ENCODE results near the gene CAMTA1. TPM values are rescaled to one million over a fixed set of nuclear protein-coding genes. Genes with fewer than 3 reads are reported as not detected.

Gene CAMTA1
- total RNA-seq, 2 experiments from 2014 or later = 43.9 to 73.3 TPM

- Histone ChIP-seq H3K9me2 (ENCODE audit: insufficient read depth, low read length) (no peaks in the 10 kb centered on the region), H3K79me2 (ENCODE audit: insufficient read depth, low read depth, low read length) (no peaks in the 10 kb centered on the region), H3K4me3 (ENCODE audit: low read depth, low read length, poor library complexity, severe bottlenecking) (no peak overlapping the region), H3K36me3 (ENCODE audit: insufficient read depth, low read length) (no peaks in the 10 kb centered on the region), H3K4me1 (ENCODE audit: insufficient read depth, low read length, poor library complexity, severe bottlenecking) (no peaks in the 10 kb centered on the region), H3K9me3 (ENCODE audit: low read length) (no peaks in the 10 kb centered on the region), H4K20me1 (ENCODE audit: insufficient read depth, low read length) (no peaks in the 10 kb centered on the region; the same call in 1 of the 2 replicates), H3K27ac (ENCODE audit: low read depth, low read length, poor library complexity, severe bottlenecking) (no peak overlapping the region), H2AFZ (ENCODE audit: low read length) (no peak overlapping the region), H3K4me2 (ENCODE audit: low read length) (no peak overlapping the region)
- TF ChIP-seq CTCF (conservative IDR thresholded peaks at IDR 0.05; ENCODE audit: low read length) (no peak), EZH2phosphoT487 (IDR thresholded peaks at IDR 0.05; ENCODE audit: borderline replicate concordance, low read depth, low read length) (no peak)
- BruUV-seq (replicated peaks) = no TSS peak
- intact Hi-C loops (cut with micrococcal nuclease; ENCODE audit: unreplicated experiment) = no loop called here
- no peak for DNase-seq (ENCODE audit: low spot score)
- ChIA-PET POLR2A (no interaction called here), CTCF (ENCODE audit: unreplicated experiment) (no interaction called here)
Observed at GRCh38 chr1:7049913-7050625, 264.8 kb downstream of the CAMTA1 start.

DNA sequence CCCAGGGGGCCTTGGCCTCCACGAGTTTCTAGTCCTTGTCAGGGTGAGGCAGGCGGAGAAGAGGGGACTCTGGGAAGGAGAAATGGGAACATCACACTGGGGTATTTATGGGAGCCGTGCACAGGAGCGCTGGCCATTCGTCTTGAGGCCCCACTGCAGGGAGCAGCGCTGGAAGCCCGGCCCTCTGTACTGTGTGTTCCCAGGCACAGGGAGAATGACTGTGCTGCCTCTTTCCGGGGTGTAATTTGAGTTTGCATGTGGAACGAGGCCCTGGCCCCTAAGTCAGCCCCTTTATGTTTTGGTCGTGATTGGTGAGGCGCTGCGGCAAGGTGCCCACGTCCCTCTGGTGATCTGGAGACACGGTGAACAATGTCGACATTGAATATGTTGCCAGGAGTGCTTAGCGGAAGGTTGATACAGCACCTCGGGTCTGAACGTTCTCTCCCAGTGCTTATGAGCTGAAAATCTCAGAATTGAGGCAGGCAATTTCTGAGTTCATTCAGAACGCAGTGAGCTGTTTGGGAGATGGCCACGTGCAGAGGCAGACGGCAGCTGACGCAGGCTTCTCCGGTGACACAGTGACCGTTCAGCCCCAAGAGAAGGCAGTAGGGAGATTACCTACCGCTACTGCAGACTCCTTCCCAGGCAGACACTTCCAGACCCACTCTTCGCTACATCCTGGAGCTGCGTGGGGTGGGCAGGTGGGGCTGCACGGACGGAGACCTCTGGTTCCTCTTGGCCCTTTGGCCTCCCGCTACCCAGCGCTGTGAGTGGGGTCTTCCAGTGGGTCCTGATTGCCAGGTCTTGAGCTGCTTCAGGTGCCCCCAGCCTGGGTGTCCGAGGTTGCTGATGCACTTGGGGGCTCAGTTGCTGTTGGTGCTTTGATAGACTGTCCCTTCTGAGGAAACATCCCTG lies 265.8 kb downstream of the CAMTA1 start:
- no peak overlapping the region for H3K4me3 ChIP-seq (ENCODE audit: low read depth, low read length, poor library complexity, severe bottlenecking)
- TF ChIP-seq CTCF (conservative IDR thresholded peaks at IDR 0.05; ENCODE audit: low read length) = no peak
- no peak for TF ChIP-seq EZH2phosphoT487 (IDR thresholded peaks at IDR 0.05; ENCODE audit: borderline replicate concordance, low read depth, low read length)
- H3K9me2 ChIP-seq (ENCODE audit: insufficient read depth, low read length) = no peaks in the 10 kb centered on the region
- no peaks in the 10 kb centered on the region for H4K20me1 ChIP-seq (ENCODE audit: insufficient read depth, low read length)
- H3K4me1 ChIP-seq (ENCODE audit: insufficient read depth, low read length, poor library complexity, severe bottlenecking) = no peaks in the 10 kb centered on the region
- no peak overlapping the region for H3K27ac ChIP-seq (ENCODE audit: low read depth, low read length, poor library complexity, severe bottlenecking)
- no TSS peak for BruUV-seq (replicated peaks)
- H3K4me2 ChIP-seq (ENCODE audit: low read length) = no peak overlapping the region
- no peak overlapping the region for H2AFZ ChIP-seq (ENCODE audit: low read length)
- intact Hi-C loops (cut with micrococcal nuclease; ENCODE audit: unreplicated experiment) = no loop called here
- no peaks in the 10 kb centered on the region for H3K36me3 ChIP-seq (ENCODE audit: insufficient read depth, low read length)
- DNase-seq (ENCODE audit: low spot score) = no peak
- ChIA-PET POLR2A (no interaction called here), CTCF (ENCODE audit: unreplicated experiment) (no interaction called here)
- no peaks in the 10 kb centered on the region for H3K79me2 ChIP-seq (ENCODE audit: insufficient read depth, low read depth, low read length)
- H3K9me3 ChIP-seq (ENCODE audit: low read length) = no peaks in the 10 kb centered on the region

DNA sequence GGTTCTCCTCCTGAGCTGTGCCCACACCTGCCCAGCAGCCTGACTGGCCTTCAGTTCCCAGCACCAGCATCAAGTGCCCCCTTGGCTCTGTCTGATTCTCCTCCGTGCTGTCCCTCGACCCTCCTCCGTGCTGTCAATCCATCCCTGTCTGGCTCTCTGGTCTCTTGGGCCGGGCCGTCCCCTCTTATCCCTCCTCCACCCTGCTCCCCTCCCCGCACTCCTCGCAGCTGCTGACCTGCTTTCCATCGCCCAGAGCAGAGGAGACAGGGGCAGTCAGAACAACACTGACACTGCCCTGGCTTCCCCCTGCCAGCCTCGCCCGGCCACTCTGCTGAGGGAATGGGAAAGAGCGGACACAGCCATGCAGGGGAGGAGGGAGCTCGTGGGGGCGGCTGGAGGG lies 267.4 kb downstream of the CAMTA1 start:
- Histone ChIP-seq H3K4me2 (ENCODE audit: low read length) (no peak overlapping the region), H3K9me2 (ENCODE audit: insufficient read depth, low read length) (no peaks in the 10 kb centered on the region), H2AFZ (ENCODE audit: low read length) (no peak overlapping the region), H3K36me3 (ENCODE audit: insufficient read depth, low read length) (no peaks in the 10 kb centered on the region), H3K9me3 (ENCODE audit: low read length) (no peaks in the 10 kb centered on the region), H3K4me1 (ENCODE audit: insufficient read depth, low read length, poor library complexity, severe bottlenecking) (no peaks in the 10 kb centered on the region), H4K20me1 (ENCODE audit: insufficient read depth, low read length) (no peaks in the 10 kb centered on the region), H3K4me3 (ENCODE audit: low read depth, low read length, poor library complexity, severe bottlenecking) (no peak overlapping the region), H3K27ac (ENCODE audit: low read depth, low read length, poor library complexity, severe bottlenecking) (no peak overlapping the region), H3K79me2 (ENCODE audit: insufficient read depth, low read depth, low read length) (no peaks in the 10 kb centered on the region)
- CTCF ChIA-PET (ENCODE audit: unreplicated experiment) = no interaction called here
- POLR2A ChIA-PET = no interaction called here
- TF ChIP-seq EZH2phosphoT487 (IDR thresholded peaks at IDR 0.05; ENCODE audit: borderline replicate concordance, low read depth, low read length) (no peak), CTCF (conservative IDR thresholded peaks at IDR 0.05; ENCODE audit: low read length) (no peak)
- no TSS peak for BruUV-seq (replicated peaks)
- intact Hi-C loops (cut with micrococcal nuclease; ENCODE audit: unreplicated experiment) = no loop called here
- DNase-seq (ENCODE audit: low spot score) = no peak
